NCI-H2227 (cell line): Measurements from ENCODE around the gene EWSR1.

Experiments
- DNase-seq: peaks from one replicate; lab custom pipeline; 2025; ENCODE audit not compliant: unreplicated experiment; lab: John Stamatoyannopoulos, UW

Gene EWSR1

DNA sequence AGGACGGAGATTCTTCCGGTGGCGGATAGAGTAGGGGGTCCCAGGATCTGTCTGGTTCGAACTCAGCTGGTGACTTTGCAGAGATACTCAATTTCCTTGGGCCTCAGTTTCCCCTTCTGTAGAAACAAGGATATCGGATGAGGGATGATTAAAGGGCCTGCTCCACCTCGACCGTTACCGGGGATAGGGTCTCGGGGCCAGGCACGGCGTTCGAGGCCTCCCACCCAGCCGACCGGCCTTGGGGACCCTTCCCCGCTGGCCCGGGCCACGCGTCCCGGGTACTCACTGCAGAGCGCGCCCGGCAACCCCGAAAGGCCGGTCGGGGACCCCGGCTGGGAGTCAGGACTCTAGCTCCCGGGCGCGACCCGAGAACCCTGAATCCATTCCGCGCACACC lies 608 bp upstream of the EWSR1 start:
- no peak for DNase-seq

DNA sequence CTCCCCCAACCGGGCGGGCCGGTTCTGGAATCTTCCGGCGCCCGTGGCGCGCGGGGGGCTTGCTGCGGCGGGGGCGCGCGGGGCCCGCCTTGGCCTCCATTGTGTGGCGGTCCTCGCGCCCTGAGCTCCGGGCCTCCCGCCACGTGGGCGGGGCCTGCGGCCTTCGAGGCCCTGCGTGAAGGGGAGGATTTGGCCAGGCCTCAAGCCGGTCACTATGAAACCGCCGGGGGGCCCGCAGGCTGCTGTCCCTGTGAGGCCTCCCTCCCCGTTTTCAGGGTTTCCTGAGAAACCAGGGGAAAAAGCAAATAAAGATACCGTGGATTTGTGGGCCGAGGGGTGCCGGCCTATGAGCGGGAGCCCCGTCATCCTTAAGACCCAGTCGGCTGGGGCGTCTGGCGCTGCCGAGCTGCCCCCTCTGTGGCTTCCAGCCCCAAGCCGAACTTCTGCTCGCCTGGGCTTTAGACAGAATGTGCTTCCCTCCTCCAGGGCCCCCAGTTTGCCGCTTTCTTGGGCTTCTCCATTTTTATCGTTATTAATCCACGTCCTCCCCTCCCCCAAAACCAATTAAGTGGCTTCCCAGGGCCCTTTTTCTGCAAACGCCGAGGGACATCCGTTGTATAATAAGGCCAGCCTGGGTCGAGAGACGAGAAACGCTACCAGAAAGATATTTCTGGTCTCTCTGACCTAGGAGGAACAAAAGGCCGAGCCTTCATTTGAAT lies 602 bp downstream of the EWSR1 start:
- peak; percentile 65 for DNase-seq

GRCh38 chr22:29269230-29269604 lies 1.1 kb downstream of the EWSR1 start:
- DNase-seq: no peak

DNA sequence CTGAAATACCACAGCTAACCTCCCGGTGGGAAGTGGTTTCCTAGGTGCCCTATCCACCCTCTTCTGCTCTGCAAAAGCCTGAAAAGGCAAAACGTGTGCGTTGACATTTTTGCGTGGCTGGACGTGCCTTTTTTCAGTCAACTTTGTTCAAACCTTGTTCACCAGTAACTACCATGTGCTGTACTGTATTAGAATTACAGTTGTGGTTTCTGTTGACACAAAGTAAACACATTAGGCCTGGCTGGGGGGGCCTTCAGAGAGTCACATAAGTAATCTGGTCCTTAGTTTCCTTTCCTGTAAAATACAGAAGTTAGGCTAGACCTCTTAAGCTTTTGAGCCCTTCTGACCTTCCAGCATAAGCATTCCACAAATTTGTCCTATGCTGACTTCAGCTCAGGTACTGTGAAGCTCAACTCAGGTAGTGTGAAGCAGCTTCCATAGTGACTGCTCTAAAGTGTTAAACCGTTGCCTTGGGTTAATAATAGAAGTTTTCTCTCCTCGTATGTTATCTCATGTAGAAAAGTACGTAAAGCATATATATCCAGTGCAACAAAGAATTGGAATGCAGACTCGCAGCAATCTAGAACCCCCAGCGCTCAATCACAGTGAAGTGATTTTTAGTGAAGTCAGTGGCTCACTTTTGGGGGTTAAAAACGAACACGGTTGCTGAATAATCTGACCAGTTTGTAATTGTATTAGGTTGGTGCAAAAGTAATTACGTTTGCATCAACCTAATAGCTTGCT lies 1.8 kb downstream of the EWSR1 start:
- DNase-seq: no peak

GRCh38 chr22:29270475-29271271 lies 2.6 kb downstream of the EWSR1 start:
- no peak for DNase-seq

DNA sequence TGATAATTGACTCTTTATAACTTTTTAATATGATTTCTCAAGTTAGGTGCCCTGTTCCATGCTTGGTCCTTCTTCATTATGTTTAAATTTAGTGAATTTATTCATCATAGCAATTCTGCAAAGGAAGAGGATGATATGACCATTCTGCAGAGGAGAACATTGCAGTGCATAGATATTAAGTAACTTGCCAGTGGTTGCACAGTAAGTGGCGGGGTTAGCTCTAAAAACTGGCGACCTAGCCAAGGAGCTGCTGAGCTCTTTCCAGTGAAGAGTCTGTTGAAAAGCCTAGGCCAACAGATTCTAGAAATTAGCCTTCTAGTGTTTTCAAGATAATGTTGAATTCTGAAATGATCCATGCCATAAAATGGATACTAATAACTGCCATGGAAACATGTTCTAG lies 4.6 kb downstream of the EWSR1 start:
- DNase-seq: no peak

GRCh38 chr22:29275167-29275566 lies 7.1 kb downstream of the EWSR1 start:
- DNase-seq: no peak

DNA sequence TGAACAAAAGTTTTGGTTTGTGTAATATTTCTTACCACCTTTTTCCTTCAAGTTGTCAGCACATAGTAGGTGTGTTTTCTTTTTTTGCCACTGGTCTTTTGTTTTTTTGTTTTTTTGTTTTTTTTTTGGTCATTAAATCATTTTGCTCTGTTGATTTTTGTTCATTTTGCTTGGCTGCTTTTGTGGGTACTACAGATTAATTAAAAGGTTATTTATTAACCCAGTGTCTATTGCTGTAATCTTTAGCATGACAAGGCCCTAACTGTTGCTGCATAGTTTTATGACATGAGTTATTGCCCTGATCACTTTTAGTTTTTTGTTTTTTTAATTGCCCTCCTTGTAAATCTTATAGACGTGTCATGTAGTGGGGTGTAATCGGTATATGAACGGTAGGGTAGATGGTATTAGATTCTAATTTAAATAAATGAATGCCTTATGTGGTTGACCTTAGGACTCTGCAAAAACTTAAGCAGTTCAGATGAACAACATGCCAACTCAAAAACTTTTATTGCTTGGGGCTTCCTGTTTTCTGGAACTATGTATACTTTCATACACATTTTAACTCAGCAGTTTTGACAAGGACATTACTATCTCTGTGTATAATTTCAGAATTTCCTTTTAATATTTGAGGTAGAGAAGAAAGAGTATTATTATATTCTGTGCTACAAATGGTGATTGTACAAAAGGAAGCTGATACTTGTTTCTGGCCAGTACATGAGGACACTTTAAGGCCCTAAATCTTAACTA lies 7.9 kb downstream of the EWSR1 start:
- no peak for DNase-seq

- no peak for DNase-seq
These were observed 9.9 kb downstream of the EWSR1 start for GRCh38 chr22:29277927-29278326.

- no peak for DNase-seq
These were observed 16.1 kb downstream of the EWSR1 start for GRCh38 chr22:29284196-29284595.

GRCh38 chr22:29288837-29289236 lies 20.8 kb downstream of the EWSR1 start:
- DNase-seq: no peak

DNA sequence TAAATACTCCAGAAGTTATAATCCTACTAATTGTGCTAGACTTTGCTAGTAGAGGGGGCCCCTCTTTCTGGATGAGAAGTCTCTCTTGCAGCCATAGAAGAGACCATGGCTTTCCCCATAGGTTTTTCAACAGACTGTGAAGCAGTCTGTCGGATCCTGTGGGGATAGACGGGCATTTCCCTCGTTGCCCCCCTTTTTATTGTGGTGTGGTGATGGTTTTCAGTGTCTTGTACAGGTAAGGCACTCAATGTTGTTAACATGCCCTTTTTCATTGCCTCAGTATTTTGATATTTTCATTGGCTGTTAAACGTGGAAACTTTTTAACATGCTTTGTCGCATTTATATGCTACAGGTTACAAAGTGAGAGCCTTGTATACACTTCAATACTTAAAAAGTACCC lies 22.0 kb downstream of the EWSR1 start:
- no peak for DNase-seq

- DNase-seq: no peak
These were observed 23.1 kb downstream of the EWSR1 start for GRCh38 chr22:29291215-29291614.

- DNase-seq: no peak
These were observed 24.3 kb downstream of the EWSR1 start for GRCh38 chr22:29292379-29292778.

DNA sequence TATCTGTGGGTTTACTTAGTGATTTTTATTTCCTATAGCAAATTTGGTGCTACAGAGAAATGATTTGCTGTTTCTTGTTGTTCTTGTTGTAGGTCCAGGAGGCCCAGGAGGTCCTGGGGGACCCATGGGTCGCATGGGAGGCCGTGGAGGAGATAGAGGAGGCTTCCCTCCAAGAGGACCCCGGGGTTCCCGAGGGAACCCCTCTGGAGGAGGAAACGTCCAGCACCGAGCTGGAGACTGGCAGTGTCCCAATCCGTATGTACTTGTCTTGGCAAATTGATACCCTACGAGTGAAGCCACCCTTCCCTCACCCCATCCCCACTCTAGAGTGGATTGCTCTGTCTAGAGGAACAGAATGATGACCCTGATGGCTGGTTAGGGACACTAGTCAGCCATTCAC lies 30.6 kb downstream of the EWSR1 start:
- DNase-seq: no peak

- no peak for DNase-seq
These were observed 31.2 kb downstream of the EWSR1 start for GRCh38 chr22:29299136-29299900.

- DNase-seq: no peak
These were observed 32.4 kb downstream of the EWSR1 start for GRCh38 chr22:29300467-29300806.

DNA sequence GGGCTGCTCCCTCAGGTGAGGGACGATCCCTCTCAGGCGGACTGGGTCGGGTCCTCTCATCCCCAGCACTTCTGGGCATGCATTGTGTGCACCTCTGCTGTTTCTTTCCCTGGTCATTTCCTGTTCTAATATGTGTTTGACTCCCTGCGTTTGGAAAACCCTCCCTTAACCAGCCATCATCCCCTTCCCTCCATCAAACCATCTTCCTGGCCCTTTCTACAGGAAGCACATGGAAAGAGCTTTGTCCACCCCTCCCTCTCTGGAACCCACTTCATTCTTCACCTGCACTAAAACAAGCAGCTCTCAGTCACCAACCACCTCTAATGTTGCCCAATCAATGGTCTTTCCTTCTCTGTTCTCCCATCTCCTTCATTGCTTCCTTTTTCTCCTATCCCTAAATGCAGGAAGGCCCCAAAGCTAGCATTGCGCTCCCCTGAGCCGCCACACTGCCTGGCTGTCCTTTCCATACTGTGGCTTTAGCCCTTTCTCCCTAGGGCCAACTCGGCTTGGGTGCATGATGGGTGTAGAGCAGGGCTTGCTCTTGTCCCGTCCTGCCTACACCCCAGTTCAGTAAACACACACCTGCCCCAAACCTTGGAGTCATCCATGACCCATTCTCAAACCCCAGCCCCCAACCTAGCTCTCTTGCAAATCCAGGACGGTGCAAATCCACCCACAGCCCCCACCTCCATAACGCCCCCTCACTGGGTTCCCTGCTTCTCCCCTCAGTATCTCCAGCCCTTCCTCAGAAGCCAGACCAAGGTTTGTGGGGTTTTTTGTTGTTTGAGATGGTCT lies 32.9 kb downstream of the EWSR1 start:
- DNase-seq: no peak

- no peak for DNase-seq
These were observed 33.8 kb downstream of the EWSR1 start for GRCh38 chr22:29301716-29302401.

- no peak for DNase-seq
These were observed 34.3 kb downstream of the EWSR1 start for GRCh38 chr22:29302402-29302680.
